DOHH2 (cell line): ENCODE results near the gene EGLN2.
"Not testable (repeated sequence)": the region's sequence is repeated elsewhere in the genome, so short reads cannot be mapped to it uniquely, and the experiment has no call there.

Experiments used
- H3F3A ChIP-seq: fragments of 200-600 bp; sonication (generic), shearing (Covaris generic); 2 replicates; pipeline ENCODE4 v1.6.0; 2016; ENCODE audit warnings: antibody characterized with exemption, mild to moderate bottlenecking; ENCODE audit not compliant: control insufficient read depth, insufficient read depth
- H3K27ac ChIP-seq: fragments of 200-600 bp; sonication (generic); 2 replicates; pipeline ENCODE4 v1.5.1; 2014; ENCODE audit warnings: low read depth, mild to moderate bottlenecking, low read length, moderate library complexity
- H3K27me3 ChIP-seq: fragments of 200-600 bp; sonication (generic); 2 replicates; pipeline ENCODE4 v1.6.1; 2014; ENCODE audit warnings: mild to moderate bottlenecking, low read length, mixed read lengths; ENCODE audit not compliant: control insufficient read depth
- H3K36me3 ChIP-seq: fragments of 200-600 bp; sonication (generic); 2 replicates; pipeline ENCODE4 v1.6.1; 2014; ENCODE audit warnings: mild to moderate bottlenecking, low read length, moderate library complexity, mixed read lengths; ENCODE audit not compliant: control insufficient read depth
- H3K4me1 ChIP-seq: fragments of 200-600 bp; sonication (generic); 2 replicates; pipeline ENCODE4 v1.6.1; 2014; ENCODE audit warnings: mild to moderate bottlenecking, low read length, mixed read lengths; ENCODE audit not compliant: control insufficient read depth
- H3K4me2 ChIP-seq: fragments of 200-600 bp; sonication (generic); 2 replicates; pipeline ENCODE4 v1.6.0; 2014; ENCODE audit warnings: mild to moderate bottlenecking, low read length, moderate library complexity
- H3K4me3 ChIP-seq: fragments of 200-600 bp; sonication (generic); 2 replicates; pipeline ENCODE4 v1.5.1; 2014; ENCODE audit warnings: mild to moderate bottlenecking, low read length, mixed read lengths
- H3K79me2 ChIP-seq: fragments of 200-600 bp; sonication (generic); 2 replicates; pipeline ENCODE4 v1.6.1; 2014; ENCODE audit warnings: mild to moderate bottlenecking, low read length, mixed read lengths; ENCODE audit not compliant: control insufficient read depth
- H3K9me2 ChIP-seq: fragments of 200-600 bp; sonication (generic); replicated peaks from 2 replicates; pipeline ENCODE4 v1.6.1; 2014; ENCODE audit warnings: mild to moderate bottlenecking, low read length, mixed read lengths; ENCODE audit not compliant: control insufficient read depth
- H3K9me3 ChIP-seq: fragments of 200-600 bp; sonication (generic); 2 replicates; pipeline ENCODE4 v1.6.1; 2014; ENCODE audit warnings: antibody characterized with exemption, low read length, mixed read lengths; ENCODE audit not compliant: control insufficient read depth, insufficient read depth
- H4K20me1 ChIP-seq: fragments of 200-600 bp; sonication (generic); 2 replicates; pipeline ENCODE4 v1.6.0; 2014; ENCODE audit warnings: low read depth, mild to moderate bottlenecking, antibody characterized with exemption, low read length, moderate library complexity; ENCODE audit not compliant: control insufficient read depth, insufficient read depth
- CTCF ChIP-seq: fragments of 200-600 bp; sonication (generic); IDR thresholded peaks from one replicate; pipeline ENCODE4 v1.5.1; 2014; ENCODE audit warnings: antibody characterized with exemption, mild to moderate bottlenecking, low read depth, low read length; ENCODE audit not compliant: poor library complexity, severe bottlenecking
- EZH2phosphoT487 ChIP-seq: fragments of 200-600 bp; sonication (generic); IDR thresholded peaks from 2 replicates; pipeline ENCODE4 v1.6.1; 2017; ENCODE audit warnings: borderline replicate concordance, mild to moderate bottlenecking, antibody characterized with exemption, low read length, moderate library complexity, mixed read lengths

Gene EGLN2

GRCh38 chr19:40811478-40812341, 12.7 kb downstream of the EGLN2 start:
- Histone ChIP-seq H3K4me1 (peaks cover 21% of the 10 kb centered on the region), H3K27me3 (peaks cover 21% of the 10 kb centered on the region), H3K4me2 (peak overlapping the region; percentile 72), H3F3A (no peaks in the 10 kb centered on the region; the same call in 1 of the 2 replicates), H3K36me3 (peaks cover 32% of the 10 kb centered on the region), H4K20me1 (peaks cover 10% of the 10 kb centered on the region; the same call in 1 of the 2 replicates), H3K4me3 (peak overlapping the region; percentile 68), H3K27ac (no peak overlapping the region), H3K79me2 (peaks cover 15% of the 10 kb centered on the region), H3K9me2 (no peaks in the 10 kb centered on the region), H3K9me3 (no peaks in the 10 kb centered on the region)
- no peak for TF ChIP-seq EZH2phosphoT487
- TF ChIP-seq CTCF, result no peak

- not testable (repeated sequence) for H3K4me2 ChIP-seq, H3K4me3 ChIP-seq, H3F3A ChIP-seq, H3K9me3 ChIP-seq, H3K9me2 ChIP-seq, H4K20me1 ChIP-seq, H3K79me2 ChIP-seq, H3K27ac ChIP-seq
- Histone ChIP-seq H3K4me1 (peaks cover 17% of the 10 kb centered on the region), H3K36me3 (peaks cover 25% of the 10 kb centered on the region), H3K27me3 (peaks cover 21% of the 10 kb centered on the region)
Measured at GRCh38 chr19:40812571-40812970, 13.6 kb downstream of the EGLN2 start.

- H3K9me2 ChIP-seq, result no peaks in the 10 kb centered on the region
- H3K36me3 ChIP-seq, result peaks cover 19% of the 10 kb centered on the region
- H3K27me3 ChIP-seq, result peaks cover 21% of the 10 kb centered on the region
- H3K27ac ChIP-seq, result no peak overlapping the region
- no peak for TF ChIP-seq CTCF
- TF ChIP-seq EZH2phosphoT487, result no peak
- no peak overlapping the region for H3K4me3 ChIP-seq
- H3K9me3 ChIP-seq, result no peaks in the 10 kb centered on the region
- H4K20me1 ChIP-seq, result no peaks in the 10 kb centered on the region
- no peak overlapping the region for H3K4me2 ChIP-seq
- H3K4me1 ChIP-seq, result peaks cover 16% of the 10 kb centered on the region
- no peaks in the 10 kb centered on the region; the same call in 1 of the 2 replicates for H3F3A ChIP-seq
- no peaks in the 10 kb centered on the region for H3K79me2 ChIP-seq
Measured at GRCh38 chr19:40813182-40813581, 14.2 kb downstream of the EGLN2 start.

GRCh38 chr19:40815223-40815622, 16.2 kb downstream of the EGLN2 start:
- Histone ChIP-seq H3K9me2 (no peaks in the 10 kb centered on the region), H3K79me2 (no peaks in the 10 kb centered on the region), H3K4me2 (no peak overlapping the region), H3K36me3 (no peaks in the 10 kb centered on the region), H3K4me3 (no peak overlapping the region), H3K27me3 (peaks cover 21% of the 10 kb centered on the region), H3K27ac (no peak overlapping the region), H3F3A (no peaks in the 10 kb centered on the region), H3K4me1 (peaks cover 32% of the 10 kb centered on the region), H3K9me3 (no peaks in the 10 kb centered on the region), H4K20me1 (no peaks in the 10 kb centered on the region)
- TF ChIP-seq EZH2phosphoT487 (no peak), CTCF (no peak)
